SK-N-SH treated with all-trans-retinoic acid at 6 μM for 48 hours (cell line): Measurements from ENCODE around the gene RNF167.

Experiments
- ATAC-seq: fragments of 200-7000 bp; cut with Tn5 transposase; 3 replicates; pipeline ENCODE4 v1.9.1; 2020; ENCODE audit warnings: mild to moderate bottlenecking, moderate library complexity
- ARNTL ChIP-seq: fragments of 450-650 bp; formaldehyde crosslinking; IDR thresholded peaks from 2 replicates; pipeline ENCODE4 v1.5.0; 2020; ENCODE audit warnings: low read depth, mild to moderate bottlenecking, moderate library complexity, borderline replicate concordance
- CSDC2 ChIP-seq: fragments of 250-450 bp; sonication (Bioruptor Pico); IDR thresholded peaks from 2 replicates; pipeline ENCODE4 v1.5.0; 2020; ENCODE audit warnings: mild to moderate bottlenecking, moderate library complexity
- ESRRG ChIP-seq: fragments of 250-450 bp; sonication (Bioruptor Pico); IDR thresholded peaks from 2 replicates; pipeline ENCODE4 v1.6.1; 2021; ENCODE audit warnings: mild to moderate bottlenecking
- GLIS3 ChIP-seq: fragments of 250-450 bp; sonication (Bioruptor Pico); IDR thresholded peaks from 2 replicates; pipeline ENCODE4 v1.5.0; 2020; ENCODE audit warnings: mild to moderate bottlenecking, moderate library complexity
- ISL1 ChIP-seq: fragments of 250-450 bp; sonication (Bioruptor Pico); IDR thresholded peaks from 2 replicates; pipeline ENCODE4 v2.1.2; 2022; ENCODE audit warnings: mild to moderate bottlenecking, moderate library complexity
- OSR1 ChIP-seq: fragments of 250-450 bp; sonication (Bioruptor Pico); IDR thresholded peaks from 2 replicates; pipeline ENCODE4 v1.8.0; 2022; ENCODE audit warnings: moderate library complexity, mild to moderate bottlenecking, inconsistent platforms
- RARB ChIP-seq: fragments of 250-450 bp; sonication (Bioruptor Pico); IDR thresholded peaks from 2 replicates; pipeline ENCODE4 v1.8.0; 2021; ENCODE audit warnings: mild to moderate bottlenecking, moderate library complexity
- SNAI2 ChIP-seq: fragments of 250-450 bp; sonication (Bioruptor Pico); IDR thresholded peaks from 2 replicates; pipeline ENCODE4 v1.5.0; 2020; ENCODE audit warnings: mild to moderate bottlenecking, moderate library complexity
- TCF4 ChIP-seq: fragments of 250-450 bp; sonication (Bioruptor Pico); IDR thresholded peaks from 2 replicates; pipeline ENCODE4 v1.8.0; 2021; ENCODE audit warnings: mild to moderate bottlenecking, moderate library complexity, borderline replicate concordance
- TOX ChIP-seq: fragments of 250-450 bp; sonication (Bioruptor Pico); IDR thresholded peaks from 2 replicates; pipeline ENCODE4 v1.8.0; 2021; ENCODE audit warnings: mild to moderate bottlenecking, moderate library complexity, borderline replicate concordance
- TSHZ2 ChIP-seq: fragments of 250-450 bp; sonication (Bioruptor Pico); IDR thresholded peaks from 2 replicates; pipeline ENCODE4 v1.5.0; 2020; ENCODE audit warnings: mild to moderate bottlenecking, moderate library complexity
- ZC3H10 ChIP-seq: fragments of 250-450 bp; sonication (Bioruptor Pico); IDR thresholded peaks from 2 replicates; pipeline ENCODE4 v1.5.1; 2021; ENCODE audit warnings: mild to moderate bottlenecking, moderate library complexity
- ZFP3 ChIP-seq: fragments of 250-450 bp; sonication (Bioruptor Pico); IDR thresholded peaks from 2 replicates; pipeline ENCODE4 v1.5.0; 2020; ENCODE audit warnings: mild to moderate bottlenecking, moderate library complexity
- ZFP30 ChIP-seq: fragments of 450-650 bp; formaldehyde crosslinking; IDR thresholded peaks from 2 replicates; pipeline ENCODE4 v1.5.0; 2022; ENCODE audit warnings: mild to moderate bottlenecking, moderate library complexity
- ZNF565 ChIP-seq: fragments of 450-650 bp; formaldehyde crosslinking; conservative IDR thresholded peaks from 2 replicates; pipeline ENCODE4 v1.5.0; 2020; ENCODE audit warnings: low read depth, mild to moderate bottlenecking, moderate library complexity
- ZNF8 ChIP-seq: fragments of 450-650 bp; formaldehyde crosslinking; IDR thresholded peaks from 2 replicates; pipeline ENCODE4 v1.5.0; 2020; ENCODE audit warnings: mild to moderate bottlenecking, moderate library complexity
- TF ChIP-seq, protein P1 (sequence below): fragments of 250-450 bp; sonication (Bioruptor Pico); IDR thresholded peaks from 2 replicates; pipeline ENCODE4 v1.5.1; 2020; ENCODE audit warnings: low read depth, mild to moderate bottlenecking, moderate library complexity
- TF ChIP-seq, protein P2 (sequence below): fragments of 250-450 bp; sonication (Bioruptor Pico); IDR thresholded peaks from 2 replicates; pipeline ENCODE4 v1.5.1; 2021; ENCODE audit warnings: mild to moderate bottlenecking, moderate library complexity
- TF ChIP-seq, protein P3 (sequence below): fragments of 250-450 bp; sonication (Bioruptor Pico); IDR thresholded peaks from 2 replicates; pipeline ENCODE4 v1.8.0; 2021; ENCODE audit warnings: low read depth, mild to moderate bottlenecking, moderate library complexity, borderline replicate concordance

Gene RNF167

GRCh38 chr17:4978726-4979125 is 38.7 kb downstream of the RNF167 start:
- ATAC-seq: no peak
- TF ChIP-seq RARB (CRISPR knock-in tag) (no peak), ARNTL (no peak), OSR1 (CRISPR knock-in tag) (no peak), GLIS3 (CRISPR knock-in tag) (no peak), ZNF565 (CRISPR knock-in tag) (no peak), TOX (no peak), ESRRG (CRISPR knock-in tag) (no peak), TSHZ2 (CRISPR knock-in tag) (no peak), SNAI2 (CRISPR knock-in tag) (no peak), ISL1 (CRISPR knock-in tag) (no peak)
- TF ChIP-seq, protein P1, sequence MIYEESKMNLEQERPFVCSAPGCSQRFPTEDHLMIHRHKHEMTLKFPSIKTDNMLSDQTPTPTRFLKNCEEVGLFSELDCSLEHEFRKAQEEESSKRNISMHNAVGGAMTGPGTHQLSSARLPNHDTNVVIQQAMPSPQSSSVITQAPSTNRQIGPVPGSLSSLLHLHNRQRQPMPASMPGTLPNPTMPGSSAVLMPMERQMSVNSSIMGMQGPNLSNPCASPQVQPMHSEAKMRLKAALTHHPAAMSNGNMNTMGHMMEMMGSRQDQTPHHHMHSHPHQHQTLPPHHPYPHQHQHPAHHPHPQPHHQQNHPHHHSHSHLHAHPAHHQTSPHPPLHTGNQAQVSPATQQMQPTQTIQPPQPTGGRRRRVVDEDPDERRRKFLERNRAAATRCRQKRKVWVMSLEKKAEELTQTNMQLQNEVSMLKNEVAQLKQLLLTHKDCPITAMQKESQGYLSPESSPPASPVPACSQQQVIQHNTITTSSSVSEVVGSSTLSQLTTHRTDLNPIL (CRISPR knock-in tag): no peak

- peak; percentile 75 for ATAC-seq
- TF ChIP-seq CSDC2 (CRISPR knock-in tag) (no peak), TCF4 (CRISPR knock-in tag) (no peak), ZNF565 (CRISPR knock-in tag) (no peak), ZC3H10 (CRISPR knock-in tag) (no peak), ZFP30 (CRISPR knock-in tag) (no peak), ESRRG (CRISPR knock-in tag) (no peak), OSR1 (CRISPR knock-in tag) (no peak), SNAI2 (CRISPR knock-in tag) (no peak), GLIS3 (CRISPR knock-in tag) (no peak), TSHZ2 (CRISPR knock-in tag) (no peak)
- TF ChIP-seq, protein P2, sequence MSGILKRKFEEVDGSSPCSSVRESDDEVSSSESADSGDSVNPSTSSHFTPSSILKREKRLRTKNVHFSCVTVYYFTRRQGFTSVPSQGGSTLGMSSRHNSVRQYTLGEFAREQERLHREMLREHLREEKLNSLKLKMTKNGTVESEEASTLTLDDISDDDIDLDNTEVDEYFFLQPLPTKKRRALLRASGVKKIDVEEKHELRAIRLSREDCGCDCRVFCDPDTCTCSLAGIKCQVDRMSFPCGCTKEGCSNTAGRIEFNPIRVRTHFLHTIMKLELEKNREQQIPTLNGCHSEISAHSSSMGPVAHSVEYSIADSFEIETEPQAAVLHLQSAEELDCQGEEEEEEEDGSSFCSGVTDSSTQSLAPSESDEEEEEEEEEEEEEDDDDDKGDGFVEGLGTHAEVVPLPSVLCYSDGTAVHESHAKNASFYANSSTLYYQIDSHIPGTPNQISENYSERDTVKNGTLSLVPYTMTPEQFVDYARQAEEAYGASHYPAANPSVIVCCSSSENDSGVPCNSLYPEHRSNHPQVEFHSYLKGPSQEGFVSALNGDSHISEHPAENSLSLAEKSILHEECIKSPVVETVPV (CRISPR knock-in tag): no peak
- TF ChIP-seq, protein P3, sequence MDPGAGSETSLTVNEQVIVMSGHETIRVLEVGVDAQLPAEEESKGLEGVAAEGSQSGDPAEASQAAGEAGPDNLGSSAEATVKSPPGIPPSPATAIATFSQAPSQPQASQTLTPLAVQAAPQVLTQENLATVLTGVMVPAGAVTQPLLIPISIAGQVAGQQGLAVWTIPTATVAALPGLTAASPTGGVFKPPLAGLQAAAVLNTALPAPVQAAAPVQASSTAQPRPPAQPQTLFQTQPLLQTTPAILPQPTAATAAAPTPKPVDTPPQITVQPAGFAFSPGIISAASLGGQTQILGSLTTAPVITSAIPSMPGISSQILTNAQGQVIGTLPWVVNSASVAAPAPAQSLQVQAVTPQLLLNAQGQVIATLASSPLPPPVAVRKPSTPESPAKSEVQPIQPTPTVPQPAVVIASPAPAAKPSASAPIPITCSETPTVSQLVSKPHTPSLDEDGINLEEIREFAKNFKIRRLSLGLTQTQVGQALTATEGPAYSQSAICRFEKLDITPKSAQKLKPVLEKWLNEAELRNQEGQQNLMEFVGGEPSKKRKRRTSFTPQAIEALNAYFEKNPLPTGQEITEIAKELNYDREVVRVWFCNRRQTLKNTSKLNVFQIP (CRISPR knock-in tag): no peak
Measured at GRCh38 chr17:4980644-4981216, 40.7 kb downstream of the RNF167 start.

GRCh38 chr17:4982305-4982704 is 42.2 kb downstream of the RNF167 start:
- ATAC-seq: no peak
- no peak for TF ChIP-seq ZNF8
- TF ChIP-seq, all 23 proteins: peak for 0

DNA sequence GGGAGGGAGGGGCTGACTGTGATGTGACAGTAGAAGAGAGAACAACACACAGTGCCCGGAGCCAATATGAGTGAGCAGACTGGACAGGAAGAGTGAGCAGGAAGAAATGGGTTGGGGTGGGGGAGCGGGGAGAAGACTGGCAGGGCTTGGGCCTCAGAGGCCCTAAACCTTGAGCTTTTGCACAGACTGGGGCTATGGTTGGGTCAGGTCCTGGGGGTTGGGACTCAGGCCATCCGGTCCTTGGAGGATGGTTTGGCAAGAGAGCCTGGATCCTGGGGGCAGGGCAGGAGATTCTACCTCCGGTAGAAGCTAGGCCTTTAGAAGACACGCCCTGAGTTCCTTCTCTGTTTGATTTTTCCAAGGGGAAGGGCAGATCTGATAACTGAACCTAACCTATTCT is 46.3 kb downstream of the RNF167 start:
- no peak for ATAC-seq
- TF ChIP-seq ZNF8 (no peak), OSR1 (CRISPR knock-in tag) (no peak), ISL1 (CRISPR knock-in tag) (no peak), SNAI2 (CRISPR knock-in tag) (no peak), ZFP3 (CRISPR knock-in tag) (no peak), TSHZ2 (CRISPR knock-in tag) (no peak), ARNTL (no peak)
- TF ChIP-seq, protein P3 (CRISPR knock-in tag): no peak
